CD4-positive, alpha-beta T cell treated with Interleukin-15 for 4 hours (primary cell): Measurements from ENCODE around the gene UXS1.
"Not testable (repeated sequence)": the region's sequence is repeated elsewhere in the genome, so short reads cannot be mapped to it uniquely, and the experiment has no call there.

ENCODE experiments used
- DNase-seq: peaks from one replicate; pipeline ENCODE4 v3.0.0-alpha.2; 2020; ENCODE audit warnings: low spot score

UXS1 gene

DNA sequence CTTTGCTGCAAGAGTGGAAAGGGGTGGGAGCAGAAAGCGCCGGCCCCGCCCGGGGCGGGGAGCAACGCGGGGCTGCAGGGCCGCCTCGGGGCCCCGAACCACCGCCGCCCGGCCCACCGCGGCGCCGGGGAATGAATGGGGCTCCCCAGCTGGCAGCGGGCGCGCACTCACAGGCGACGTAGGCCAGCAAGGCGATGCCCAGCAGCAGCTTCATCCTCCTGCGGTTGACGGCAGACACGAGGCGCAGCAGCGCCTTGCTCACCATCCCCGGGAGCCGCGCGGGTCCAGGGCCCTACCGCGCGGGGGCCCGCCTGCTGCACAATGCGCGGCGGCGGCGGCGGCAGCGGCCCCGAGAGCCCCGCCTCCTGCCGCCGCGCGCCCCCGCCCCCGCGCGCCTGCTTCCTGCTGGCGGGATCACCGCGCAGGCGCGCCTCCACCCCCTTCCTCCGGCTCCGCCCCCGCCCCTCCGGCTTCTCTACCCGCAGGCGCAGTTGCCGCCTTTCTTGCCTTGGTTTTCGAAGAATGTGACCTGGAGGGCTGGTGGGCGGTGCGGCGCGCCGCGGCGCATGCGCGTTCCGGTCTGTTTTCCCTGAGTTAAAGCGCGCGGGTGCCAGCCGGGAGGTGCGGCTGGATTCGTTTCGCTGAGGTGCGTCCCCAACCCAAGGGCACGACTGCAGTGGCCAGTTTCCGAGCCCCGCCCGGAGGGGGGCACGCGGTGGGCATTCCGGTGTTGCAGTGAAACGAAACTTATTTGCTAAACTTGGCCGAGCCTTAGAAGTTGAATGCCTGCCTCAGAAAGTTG, at the start of gene UXS1:
Gene UXS1, minus strand, starts transcription at position 325 of the 802 bp plus-strand sequence. Its CDS starts 60 bp downstream, at position 265.
- DNase-seq, result peak; percentile 98

DNA sequence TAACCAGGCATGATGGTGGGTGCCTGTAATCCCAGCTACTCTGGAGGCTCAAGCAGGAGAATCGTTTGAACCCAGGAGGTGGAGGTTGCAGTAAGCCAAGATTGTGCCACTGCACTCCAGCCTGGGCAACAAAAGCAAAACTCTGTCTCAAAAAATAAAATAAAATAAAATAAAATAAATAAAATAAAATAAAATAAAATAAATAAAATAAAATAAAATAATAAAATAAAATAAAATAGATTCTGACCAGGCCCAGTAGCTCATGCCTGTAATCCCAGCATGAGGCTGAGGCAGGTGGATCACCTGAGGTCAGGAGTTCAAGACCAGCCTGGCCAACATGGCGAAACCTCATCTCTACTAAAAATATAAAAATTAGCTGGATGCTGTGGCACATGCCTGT, 45.4 kb upstream of the UXS1 start:
- DNase-seq, result not testable (repeated sequence)

DNA sequence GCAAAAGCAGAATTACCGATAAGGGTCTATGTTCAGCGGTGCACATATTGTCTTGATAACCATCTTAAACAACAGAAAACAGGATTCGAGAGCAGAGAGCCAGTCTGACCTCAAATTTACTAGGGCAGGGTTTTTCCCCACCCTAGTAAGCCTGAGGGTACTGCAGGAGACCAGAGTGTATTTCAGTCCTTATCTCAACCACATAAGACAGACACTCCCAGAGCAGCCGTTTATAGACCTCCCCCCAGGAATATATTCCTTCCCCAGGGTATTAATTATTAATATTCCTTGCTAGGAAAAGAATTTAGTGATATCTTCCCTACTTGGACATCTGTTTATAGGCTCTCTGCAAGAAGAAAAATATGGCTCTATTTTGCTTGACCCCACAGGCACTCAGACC, 41.3 kb upstream of the UXS1 start:
- DNase-seq, result not testable (repeated sequence)

DNA sequence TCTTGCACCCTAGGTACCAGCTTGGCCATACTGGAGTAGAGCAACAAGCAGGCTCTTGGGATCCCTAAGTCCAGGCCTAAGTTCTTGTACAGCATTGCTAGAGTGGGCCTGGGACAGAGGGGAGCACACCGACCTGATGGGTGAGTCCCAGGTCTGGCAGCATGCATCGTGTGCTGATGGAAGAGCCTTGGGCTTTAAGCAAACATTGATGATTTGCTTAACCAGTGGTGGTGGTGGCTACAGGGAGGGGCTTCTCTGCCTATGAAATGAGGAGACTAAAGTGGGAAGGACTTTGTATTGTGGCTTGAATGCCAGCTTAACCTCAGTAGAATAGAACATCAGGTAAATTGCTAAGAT, 39.2 kb upstream of the UXS1 start:
- no peak for DNase-seq

DNA sequence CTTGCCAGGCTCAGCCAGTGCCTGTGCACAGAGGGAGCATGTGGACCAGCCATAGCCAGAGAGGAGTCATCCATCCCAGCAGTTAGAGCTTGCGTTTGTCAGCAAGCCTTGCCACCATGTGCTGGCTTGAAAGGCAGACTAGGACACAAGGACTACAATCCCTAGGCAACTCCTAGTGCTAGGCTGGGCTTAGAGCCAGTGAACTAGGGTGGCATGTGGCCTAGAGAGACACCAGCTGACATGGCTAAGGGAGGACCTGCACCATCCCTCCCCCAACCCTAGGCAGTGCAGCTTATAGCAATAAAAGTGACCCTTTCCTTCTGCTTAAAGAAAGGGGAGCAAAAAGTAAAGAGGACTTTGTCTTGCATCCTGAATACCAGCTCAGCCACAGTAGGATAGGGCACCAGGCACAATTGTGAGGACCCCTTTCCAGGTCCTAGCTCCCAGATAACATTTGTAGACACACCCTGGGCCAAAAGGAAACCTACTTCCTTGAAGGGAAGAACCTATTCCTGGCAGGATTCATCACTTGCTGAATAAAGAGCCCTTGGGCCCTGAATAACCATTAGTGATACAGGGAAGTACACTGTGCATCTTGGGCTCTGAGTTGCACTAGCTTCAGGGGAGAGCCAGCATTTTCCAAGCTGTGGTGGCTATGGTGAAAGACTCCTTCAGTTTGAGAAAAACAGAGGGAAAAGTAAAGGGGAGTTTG, 38.7 kb upstream of the UXS1 start:
- no peak for DNase-seq

DNA sequence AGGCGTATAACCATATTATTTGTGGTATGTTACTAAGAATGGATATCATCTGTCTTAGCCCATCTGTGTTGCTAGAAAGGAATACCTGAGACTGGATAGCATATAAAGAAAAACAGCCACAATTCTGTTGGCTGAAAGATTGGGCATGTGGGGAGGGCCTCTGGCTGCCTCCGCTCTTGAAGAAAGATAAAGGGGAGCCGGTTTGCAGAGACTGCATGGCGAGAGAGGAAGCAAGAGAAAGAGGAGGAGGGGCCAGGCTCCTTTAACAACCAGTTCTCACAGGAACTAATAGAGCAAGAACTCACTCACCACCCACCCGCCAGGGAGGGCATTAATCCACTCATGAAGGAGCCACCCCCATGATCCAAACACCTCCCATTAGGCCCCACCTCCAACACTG, 29.2 kb upstream of the UXS1 start:
- DNase-seq, result no peak

DNA sequence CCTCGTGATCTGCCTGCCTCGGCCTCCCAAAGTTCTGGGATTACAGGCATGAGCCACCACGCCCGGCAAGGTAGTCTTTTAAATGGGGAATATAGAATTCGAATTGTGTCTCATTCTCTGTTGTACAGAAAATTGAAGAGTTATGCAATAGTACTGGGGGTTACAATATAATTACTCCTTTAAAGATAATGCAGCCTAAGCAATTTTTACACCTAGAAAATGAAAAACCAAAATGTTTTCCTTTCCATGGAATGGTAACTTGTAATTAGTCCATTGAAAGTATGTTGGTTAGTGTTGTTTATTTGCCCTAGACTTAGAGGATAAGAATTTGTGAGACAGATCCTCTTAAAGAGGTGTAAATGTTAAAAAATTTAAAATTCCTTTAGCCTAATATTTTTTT, 28.0 kb upstream of the UXS1 start:
- DNase-seq, result not testable (repeated sequence)

DNA sequence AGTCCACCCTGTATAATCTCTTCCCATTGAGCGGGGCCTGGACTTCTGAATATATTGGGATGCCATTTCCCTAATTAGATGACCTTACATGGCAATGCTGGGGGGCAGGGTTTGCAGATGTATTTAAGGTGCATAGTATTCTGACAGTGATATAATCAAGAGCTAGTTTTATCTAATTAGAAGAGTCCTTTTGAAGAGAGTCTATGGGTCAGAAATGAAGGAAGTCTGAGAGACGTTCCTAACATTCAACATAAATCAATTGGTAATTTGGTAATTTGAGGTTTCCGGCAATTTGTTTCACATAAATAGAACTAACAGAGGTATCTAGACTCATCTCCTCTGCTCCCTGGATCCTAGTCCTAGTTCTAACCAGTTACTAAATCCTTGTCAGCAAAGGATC, 25.7 kb upstream of the UXS1 start:
- DNase-seq, result no peak

DNA sequence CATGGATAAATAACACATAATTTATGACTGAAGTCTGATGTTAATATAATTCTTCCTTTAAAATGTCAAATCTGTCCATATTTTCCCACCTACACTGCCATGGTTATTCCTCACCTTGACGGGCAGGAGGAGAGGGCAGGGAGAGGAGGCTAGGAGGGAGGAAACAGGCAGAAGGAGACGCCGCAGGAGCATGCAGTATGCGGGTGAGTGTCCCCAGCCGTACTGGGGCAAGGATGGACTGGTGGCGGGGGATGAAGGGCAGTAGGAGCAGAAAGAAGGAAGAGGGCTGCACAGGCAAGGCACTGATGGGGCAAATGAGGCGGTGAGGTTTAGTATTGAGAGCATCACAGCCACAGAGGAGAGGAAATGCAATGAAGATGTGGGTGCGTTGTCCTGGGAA, 25.1 kb upstream of the UXS1 start:
- not testable (repeated sequence) for DNase-seq

DNA sequence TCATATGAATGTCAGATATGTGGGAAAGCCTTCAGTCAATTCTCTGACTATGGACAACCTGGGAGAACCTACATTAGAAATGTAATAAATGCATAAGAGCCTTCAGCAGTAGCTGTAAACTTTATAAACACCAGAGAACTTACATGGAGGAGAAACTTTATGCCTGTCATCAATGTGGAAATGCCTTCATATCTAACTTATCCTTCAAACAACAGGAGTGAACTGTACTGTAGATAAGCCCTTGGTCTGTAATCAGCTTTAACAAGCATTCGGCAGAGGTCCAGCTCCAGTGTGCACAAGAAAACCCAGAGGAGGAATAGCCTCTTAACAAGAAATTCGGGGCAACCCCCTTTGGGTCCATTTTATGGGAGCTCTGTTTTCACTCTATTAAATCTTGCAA, 14.8 kb upstream of the UXS1 start:
- DNase-seq, result no peak

DNA sequence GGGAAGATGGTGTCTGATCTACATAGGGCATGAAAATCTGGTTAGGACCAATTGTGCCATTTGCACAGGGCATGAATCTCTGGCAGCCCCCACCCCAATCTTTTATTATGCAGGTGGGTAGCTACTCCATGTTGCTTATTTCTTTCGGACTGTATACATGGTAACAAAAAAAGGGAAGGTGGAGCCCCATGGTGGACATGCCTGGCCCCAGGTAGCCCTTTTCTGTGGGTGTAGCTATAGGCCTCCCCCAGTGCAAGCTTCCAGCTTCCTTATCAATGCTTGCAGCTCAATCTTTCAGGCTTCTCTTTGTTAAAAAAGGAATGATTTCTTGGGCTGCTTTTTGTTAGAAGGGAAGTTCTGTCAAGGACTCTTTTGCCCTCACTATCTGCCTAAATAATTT, 14.3 kb upstream of the UXS1 start:
- no peak for DNase-seq

DNA sequence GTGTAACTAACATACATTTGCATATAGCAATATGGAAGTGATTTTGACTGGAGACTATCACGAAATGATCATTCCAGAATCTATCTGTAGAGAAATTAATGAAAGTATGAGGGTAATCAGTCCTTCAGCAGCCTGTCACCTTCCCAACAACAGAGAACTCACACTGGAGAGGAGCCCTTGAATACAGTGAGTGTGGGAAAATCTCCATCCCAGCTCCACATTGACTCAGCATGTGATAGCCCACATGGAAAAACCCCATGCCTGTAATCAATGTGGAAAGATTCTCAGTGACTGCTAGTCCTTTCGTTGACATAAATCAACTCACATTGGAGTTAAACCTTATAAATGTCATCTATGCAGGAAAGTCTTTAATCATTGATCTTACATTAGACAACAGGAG, 13.1 kb upstream of the UXS1 start:
- no peak for DNase-seq

DNA sequence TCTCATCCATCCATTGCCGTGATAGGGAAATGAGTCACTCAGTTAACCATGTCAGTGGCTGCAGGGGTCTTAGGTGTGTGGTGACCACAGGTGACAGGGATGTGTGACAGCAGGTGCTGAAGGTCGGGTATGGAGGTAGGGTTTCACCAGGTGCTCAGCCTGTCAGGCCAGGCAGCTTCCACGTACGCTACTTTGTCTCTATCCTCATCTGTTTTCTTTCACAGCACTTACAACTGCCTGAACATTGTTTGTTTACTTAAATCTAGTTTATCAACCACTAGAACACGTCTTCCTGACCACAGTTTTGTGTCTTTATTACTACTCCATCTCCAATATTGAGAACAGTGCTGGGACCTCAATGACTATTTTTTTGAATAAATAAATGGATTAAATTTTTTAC, 11.4 kb upstream of the UXS1 start:
- DNase-seq, result no peak

DNA sequence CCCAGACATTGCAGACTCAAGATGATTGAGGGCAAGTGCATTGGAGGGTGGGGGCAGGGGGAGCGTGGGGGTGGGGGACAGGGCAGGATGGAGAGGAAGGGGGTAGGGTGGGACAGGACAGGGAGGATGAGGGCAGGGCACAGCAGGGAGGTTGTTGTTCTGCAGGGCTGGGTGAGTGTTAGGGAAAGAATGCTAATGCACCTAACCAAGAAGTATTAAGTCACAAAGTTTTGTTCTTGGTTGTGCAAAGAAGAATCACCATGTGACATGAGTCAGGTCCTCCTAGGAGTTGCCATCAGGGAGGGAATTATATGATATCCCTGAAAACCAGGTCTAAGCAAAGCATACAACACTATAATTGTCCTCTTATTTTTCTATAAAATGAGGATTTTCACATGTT, 10.4 kb upstream of the UXS1 start:
- DNase-seq, result not testable (repeated sequence)

DNA sequence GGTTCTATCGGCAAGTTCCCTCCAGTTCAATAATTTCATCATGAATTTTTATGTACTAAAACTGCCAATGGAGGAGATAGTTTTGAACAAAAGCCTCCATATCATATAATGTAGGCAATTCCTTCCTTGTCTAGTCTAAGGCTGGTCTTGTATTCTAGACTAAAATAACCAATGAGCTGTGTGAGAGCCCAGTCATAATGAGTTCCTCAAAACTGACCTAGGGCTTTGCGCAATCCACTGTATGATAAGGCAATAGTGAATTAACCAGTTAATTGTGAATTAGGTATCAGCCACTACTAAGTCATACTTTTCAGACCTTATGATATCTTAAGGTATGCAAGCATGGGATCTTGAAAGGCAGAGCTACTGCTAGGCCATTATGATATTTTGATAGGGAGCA, 7.6 kb upstream of the UXS1 start:
- no peak for DNase-seq

DNA sequence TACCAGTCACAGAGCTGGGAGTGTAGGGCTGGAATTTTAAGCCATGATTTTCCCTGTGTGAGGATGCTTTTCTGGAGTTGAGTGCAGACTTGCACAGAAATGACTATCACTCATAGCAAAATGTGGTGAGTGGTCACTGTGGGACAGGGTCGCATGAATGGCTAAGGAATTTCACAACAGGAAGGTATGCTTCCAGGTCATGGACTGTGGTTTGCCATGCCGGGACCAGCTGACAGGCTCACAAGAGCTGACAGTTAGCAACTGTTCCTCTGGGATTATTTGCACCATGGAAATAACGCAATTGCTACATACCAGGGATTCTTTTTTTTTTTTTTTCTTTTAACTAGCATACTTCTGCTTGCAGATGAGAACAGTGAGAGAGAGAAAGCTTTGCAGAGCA, 3.8 kb upstream of the UXS1 start:
- no peak for DNase-seq

DNA sequence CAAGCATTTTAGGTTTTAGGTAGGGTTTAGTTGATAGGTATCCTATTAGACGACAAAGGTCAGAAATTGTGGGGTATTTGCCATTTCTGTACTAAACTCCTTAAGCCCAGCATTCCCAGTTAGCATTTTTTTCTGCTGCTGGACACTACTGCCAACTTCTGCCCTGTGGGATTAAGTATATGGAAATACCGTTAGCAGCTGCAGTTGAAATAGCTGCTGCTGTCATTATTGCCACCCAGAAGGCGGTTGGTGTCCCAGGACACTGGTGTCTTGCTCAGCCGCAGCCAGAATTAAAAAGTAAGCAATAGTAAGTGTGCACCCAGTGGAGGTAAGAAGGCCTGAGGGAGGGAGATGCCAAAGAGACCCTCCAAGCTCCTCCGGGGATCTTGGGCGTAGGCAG, 1.9 kb upstream of the UXS1 start:
- no peak for DNase-seq

DNA sequence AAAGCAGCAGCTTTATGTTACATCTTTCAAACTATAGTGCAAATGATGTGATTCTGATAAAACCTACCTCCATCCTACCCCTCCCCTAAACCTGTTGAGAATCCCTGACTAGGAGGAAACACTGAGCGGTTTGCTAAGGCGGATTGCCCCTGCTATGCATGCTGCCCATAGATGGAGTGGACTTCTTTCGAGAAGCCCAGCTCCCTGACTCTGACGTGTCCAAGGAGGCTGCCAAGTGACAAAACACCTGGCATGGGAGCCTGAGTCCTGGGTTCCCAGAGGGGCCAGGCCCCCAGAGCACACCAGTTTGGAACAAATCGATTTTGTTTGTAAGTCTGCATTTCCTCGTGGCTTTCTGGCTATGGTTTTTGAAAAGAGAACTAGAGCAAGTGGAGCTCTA, 1.4 kb upstream of the UXS1 start:
- DNase-seq, result no peak

DNA sequence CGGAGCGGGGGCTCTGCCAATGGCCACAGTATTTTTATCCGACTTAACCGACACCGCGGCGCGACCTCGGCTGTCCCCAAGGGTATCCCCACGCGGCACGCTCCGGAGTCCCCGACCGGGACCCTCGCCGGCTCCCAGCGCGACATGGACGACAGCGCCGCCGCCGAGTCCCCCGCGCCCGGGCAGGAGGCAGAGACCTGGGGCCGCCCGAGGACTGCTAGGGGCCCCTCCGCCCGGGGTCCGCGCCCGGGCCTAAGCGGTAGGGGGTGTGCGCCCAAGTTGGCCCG, 468 bp downstream of the UXS1 start:
- DNase-seq, result no peak

DNA sequence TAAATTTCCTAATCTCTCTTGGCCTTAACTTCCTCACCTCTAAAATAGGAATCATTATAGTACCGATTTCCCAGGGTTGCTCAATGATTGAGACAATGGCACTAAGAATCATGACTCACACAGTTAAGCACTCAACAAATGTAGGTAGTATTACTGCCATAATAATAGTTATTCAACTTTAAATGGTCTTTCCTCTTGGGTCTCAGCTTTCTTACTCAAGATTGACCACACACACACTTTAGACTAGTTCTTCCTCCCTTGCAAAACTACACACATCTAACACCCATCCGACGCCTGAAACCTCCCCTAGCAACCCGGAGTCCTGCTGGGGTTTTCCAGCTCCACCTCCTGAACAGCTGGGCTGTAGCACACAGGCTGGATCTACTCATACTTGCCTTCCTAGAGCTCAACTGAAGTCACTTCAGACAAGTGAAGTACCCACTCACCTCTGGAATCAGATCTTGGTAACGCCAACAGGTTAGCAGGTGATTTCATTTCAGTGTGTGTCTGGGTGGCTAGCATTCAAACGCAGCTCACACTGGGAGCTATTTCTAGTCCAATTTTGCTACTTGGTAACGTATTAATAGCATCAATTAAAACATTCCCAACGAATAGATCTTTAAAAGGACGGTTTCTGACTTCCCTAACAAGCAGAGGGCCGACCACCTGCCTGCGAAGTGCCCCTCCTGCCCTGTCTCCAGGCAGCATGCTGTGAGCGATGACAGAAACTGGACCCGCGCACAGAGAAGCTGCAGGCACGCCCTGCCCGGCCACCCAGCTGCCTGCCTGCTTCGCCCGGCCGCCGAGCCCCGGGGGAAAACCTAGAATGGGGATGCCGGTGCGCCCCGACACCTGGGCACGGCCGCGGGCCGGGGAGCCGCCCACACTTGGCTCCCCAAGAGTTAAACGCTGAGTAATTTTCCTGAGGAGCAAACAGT, 1.1 kb downstream of the UXS1 start:
- DNase-seq, result peak; percentile 46

DNA sequence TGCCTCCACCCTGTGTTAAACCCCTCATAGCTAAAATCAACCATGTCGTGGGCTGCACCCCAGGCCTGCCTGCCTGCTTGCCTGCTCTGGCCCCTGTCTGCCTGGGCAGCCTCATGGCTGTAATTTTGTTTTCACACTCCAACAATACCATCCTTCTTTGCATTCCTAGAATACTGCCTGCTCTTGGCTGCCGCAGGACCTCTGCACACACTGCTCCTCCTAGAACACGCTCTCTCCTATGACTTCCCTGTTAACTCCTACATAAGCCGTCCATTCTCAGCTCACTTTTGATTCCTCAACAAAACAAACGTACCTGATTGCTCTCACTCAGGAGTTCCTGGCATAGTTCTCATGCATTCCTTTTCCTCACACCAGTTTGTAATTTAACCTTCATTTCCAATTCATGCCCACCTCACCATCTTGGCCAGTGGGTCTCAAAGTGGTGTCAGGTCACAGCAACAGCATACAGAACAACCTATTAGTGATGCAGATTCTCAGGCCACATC, 2.5 kb downstream of the UXS1 start:
- DNase-seq, result no peak

DNA sequence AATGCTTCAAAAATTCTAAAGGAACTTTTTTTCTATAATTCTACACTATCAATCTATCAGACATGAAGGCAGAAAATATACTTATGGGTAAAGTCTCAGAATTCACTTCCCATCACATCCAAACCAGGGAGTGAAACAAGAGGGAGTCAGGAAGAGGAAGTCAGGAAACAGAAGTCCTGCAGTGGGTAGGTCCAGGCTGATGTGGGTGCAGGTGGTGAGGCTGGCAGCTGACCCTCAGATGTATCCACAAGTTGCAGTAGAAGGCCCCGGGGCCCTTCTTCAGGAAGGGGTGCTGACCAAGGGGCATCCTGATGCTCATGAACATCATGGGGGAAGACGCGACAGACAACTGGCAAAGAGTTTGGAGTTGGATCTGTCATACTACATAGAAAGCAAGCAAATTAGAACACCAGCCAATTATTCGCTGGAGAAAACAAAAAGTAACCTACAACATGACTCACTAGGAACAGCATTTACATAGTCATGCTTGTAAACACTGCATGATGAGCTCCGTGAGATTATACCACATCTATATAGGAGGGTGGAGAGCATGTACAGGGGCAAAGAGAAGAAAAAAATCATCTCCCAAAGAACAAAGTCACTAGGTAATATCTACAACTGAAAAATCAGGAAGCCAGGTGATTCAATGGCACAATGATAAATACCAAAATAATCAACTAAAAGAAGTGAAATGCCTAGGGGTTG, 4.2 kb downstream of the UXS1 start:
- no peak for DNase-seq
